HL-60/S4 treated with phorbol 12-myristate 13-acetate at 8.2 ng/mL for 4 days and 3 days (cell line): ENCODE measurements around the gene MCUB.

Experiments used
- in situ Hi-C: fragments of 300-500 bp; cut with MboI; formaldehyde crosslinking; loops from 2 replicates; pipeline ENCODE4 v1.15.0; 2022; ENCODE audit warnings: low sequenced_read_pairs

MCUB gene

GRCh38 chr4:109723110-109723509 lies 163.1 kb downstream of the MCUB start:
- in situ Hi-C loops, result no loop called here

GRCh38 chr4:109728385-109728784 lies 168.3 kb downstream of the MCUB start:
- in situ Hi-C loops, result no loop called here

- in situ Hi-C loops, result no loop called here
Measured at GRCh38 chr4:109729117-109729717, 169.2 kb downstream of the MCUB start.

- in situ Hi-C loops, result no loop called here
Measured at GRCh38 chr4:109729718-109730618, 169.9 kb downstream of the MCUB start, which contains the start of gene PLA2G12A. Gene PLA2G12A (minus strand): TSS chr4:109730070. CDS start chr4:109729809, 261 bp downstream.

GRCh38 chr4:109730619-109731545 lies 170.8 kb downstream of the MCUB start:
- in situ Hi-C loops, result no loop called here

- in situ Hi-C loops, result no loop called here
Measured at GRCh38 chr4:109733728-109734127, 173.7 kb downstream of the MCUB start.

GRCh38 chr4:109735566-109736365 lies 175.7 kb downstream of the MCUB start:
- in situ Hi-C loops, result no loop called here
